B cell (primary cell): Measurements from ENCODE around the gene ACAD8. TPM values are rescaled to one million over a fixed set of nuclear protein-coding genes. Genes with fewer than 3 reads are reported as not detected.

Experiments used
- ATAC-seq: fragments of 200-7000 bp; cut with Tn5 transposase; one replicate; pipeline ENCODE4 v1.10.0; 2021; ENCODE audit warnings: low read depth, mild to moderate bottlenecking, moderate number of reproducible peaks, moderate library complexity
- CTCF ChIA-PET: fragments of 350-600 bp; sonication (Branson Sonifier 250); formaldehyde crosslinking; loops from one replicate; lab custom pipeline; 2021; ENCODE audit warnings: antibody characterized with exemption, inconsistent platforms; lab: Charles Lee
- POLR2A ChIA-PET: fragments of 350-600 bp; sonication (Branson Sonifier 250); formaldehyde crosslinking; loops from one replicate; lab custom pipeline; 2021; ENCODE audit warnings: antibody characterized with exemption; lab: Charles Lee
- DNase-seq: peaks from one replicate; pipeline ENCODE4 v3.0.0; 2013
- H2AFZ ChIP-seq: 2 replicates; pipeline ENCODE4 v1.6.1; 2012; ENCODE audit warnings: mild to moderate bottlenecking, low read depth, low read length; ENCODE audit not compliant: insufficient read depth, poor library complexity, severe bottlenecking
- H3K27ac ChIP-seq, 2 donors: 1 replicate in 1 of 2; 2 replicates in 1 of 2; pipeline ENCODE4 v1.5.1; 2012 to 2013; ENCODE audit warnings: low read length in 2 of 2, mild to moderate bottlenecking in 2 of 2, moderate library complexity in 1 of 2
- H3K27me3 ChIP-seq, 4 experiments: fragments of 200-600 bp in 1 of 4; sonication (generic) in 1 of 4; replicated peaks in 1 of 4; 1 replicate in 2 of 4; 2 replicates in 2 of 4; pipeline versions ENCODE4 v1.6.1 to v1.7.0; 2013 to 2016; ENCODE audit warnings: low read length in 3 of 4, mild to moderate bottlenecking in 2 of 4, mixed read lengths in 1 of 4, moderate library complexity in 1 of 4; ENCODE audit not compliant: insufficient read depth in 4 of 4, control insufficient read depth in 3 of 4; ENCODE audit errors: control extremely low read depth in 1 of 4
- H3K36me3 ChIP-seq, 2 experiments: replicated peaks in 1 of 2; 1 replicate in 1 of 2; 2 replicates in 1 of 2; pipeline versions ENCODE4 v1.6.1 to v1.7.1; 2013; ENCODE audit warnings: low read length in 1 of 2; ENCODE audit not compliant: insufficient read depth in 2 of 2, control insufficient read depth in 1 of 2; ENCODE audit errors: control extremely low read depth in 1 of 2, extremely low read depth in 1 of 2
- H3K4me1 ChIP-seq, 2 donors: fragments of 200-600 bp in 1 of 2; sonication (generic) in 1 of 2; 1 replicate in 1 of 2; 2 replicates in 1 of 2; pipeline versions ENCODE4 v1.5.1 to v1.6.1; 2013 to 2017; ENCODE audit warnings: low read length in 2 of 2; ENCODE audit not compliant: control insufficient read depth in 2 of 2, insufficient read depth in 2 of 2
- H3K4me2 ChIP-seq: replicated peaks from 2 replicates; pipeline ENCODE3; 2012; ENCODE audit warnings: mild to moderate bottlenecking, low read depth, low read length; ENCODE audit not compliant: poor library complexity, severe bottlenecking
- H3K4me3 ChIP-seq, 5 experiments: fragments of 200-600 bp in 1 of 5; sonication (generic) in 1 of 5; 1 replicate in 3 of 5; 2 replicates in 2 of 5; pipeline versions ENCODE4 v1.5.1 to v1.7.0; 2011 to 2016; ENCODE audit warnings: low read length in 4 of 5, mild to moderate bottlenecking in 4 of 5, low read depth in 2 of 5, control low read depth in 1 of 5, moderate library complexity in 1 of 5; ENCODE audit not compliant: insufficient read depth in 1 of 5; ENCODE audit errors: control extremely low read depth in 1 of 5, extremely low read depth in 1 of 5
- H3K79me2 ChIP-seq: fragments of 200-600 bp; sonication (generic); one replicate; pipeline ENCODE4 v1.6.0; 2016; ENCODE audit warnings: low read length; ENCODE audit not compliant: control insufficient read depth, insufficient read depth
- H3K9ac ChIP-seq: fragments of 200-600 bp; sonication (generic); 2 replicates; pipeline ENCODE4 v1.6.1; 2017; ENCODE audit warnings: mild to moderate bottlenecking, low read length, moderate library complexity
- H3K9me3 ChIP-seq, 3 donors: one replicate each; pipeline versions ENCODE4 v1.6.1 to v1.7.1; 2013; ENCODE audit warnings: low read length in 2 of 3; ENCODE audit not compliant: control insufficient read depth in 2 of 3, insufficient read depth in 1 of 3; ENCODE audit errors: control extremely low read depth in 1 of 3
- H4K20me1 ChIP-seq: 2 replicates; pipeline ENCODE4 v1.6.0; 2012; ENCODE audit warnings: mild to moderate bottlenecking, low read length; ENCODE audit not compliant: insufficient read depth, control insufficient read depth, poor library complexity, severe bottlenecking
- H3K27ac Mint-ChIP-seq: one replicate; pipeline ENCODE4 v1.8.0; 2021; ENCODE audit warnings: mixed read lengths
- H3K27me3 Mint-ChIP-seq: one replicate; pipeline ENCODE4 v1.8.0; 2021; ENCODE audit warnings: mixed read lengths
- H3K4me1 Mint-ChIP-seq: one replicate; pipeline ENCODE4 v1.8.0; 2021; ENCODE audit warnings: mixed read lengths
- H3K4me3 Mint-ChIP-seq: one replicate; pipeline ENCODE4 v1.8.0; 2021; ENCODE audit warnings: mixed read lengths
- H3K9me3 Mint-ChIP-seq: one replicate; pipeline ENCODE4 v1.8.0; 2022; ENCODE audit warnings: mixed read lengths; ENCODE audit not compliant: insufficient read depth
- CTCF ChIP-seq: fragments of 200-600 bp; IDR thresholded peaks from one replicate; pipeline ENCODE4 v1.8.0; 2022; ENCODE audit warnings: antibody characterized with exemption, mild to moderate bottlenecking
- EZH2 ChIP-seq: IDR thresholded peaks from 2 replicates; pipeline ENCODE4 v1.6.1; 2012; ENCODE audit warnings: borderline replicate concordance, low read depth, mild to moderate bottlenecking, moderate library complexity, low read length; ENCODE audit not compliant: insufficient read depth, poor library complexity, severe bottlenecking
- WGBS: methylation state at CpG from one replicate; pipeline ENCODE4 v1.1.5; 2013; ENCODE audit warnings: missing lambda C conversion rate; ENCODE audit not compliant: insufficient coverage; 5-methylcytosine and 5-hydroxymethylcytosine counted together
- intact Hi-C: fragments of 100-400 bp; cut with micrococcal nuclease; formaldehyde crosslinking; loops from one replicate; pipeline ENCODE4 v1.10.0; 2022
- polyA plus RNA-seq: library from polyadenylated mRNA; depleted of rRNA; stranded (reverse); fragments of >200 nt; gene quantifications from 2 replicates; pipeline ENCODE4 v1.2.3, GENCODE V29; 2012
- total RNA-seq, 2 donors: library from RNA; stranded (reverse); fragments of 120-200 nt in 1 of 2; gene quantifications; 1 replicate in 1 of 2; 2 replicates in 1 of 2; pipeline versions ENCODE4 v1.2.3 to v1.2.4, GENCODE V29; 2013 to 2022

ACAD8 gene
- total and polyA plus RNA-seq, 2 donors (not counting 1 experiment from before 2014, with no cell fraction given), result 26.5 to 33.6 TPM

- no peaks in the 10 kb centered on the region for H4K20me1 ChIP-seq
- H3K4me3 ChIP-seq, result no peak overlapping the region
- ChIA-PET POLR2A (no interaction called here), CTCF (no interaction called here)
- ATAC-seq (no peak), DNase-seq (no peak)
- no peaks in the 10 kb centered on the region for H3K9me3 ChIP-seq
- H3K27me3 ChIP-seq, result peaks cover 0 to 20% (median 9%) of the 10 kb centered on the region in 4 experiments
- H3K27ac ChIP-seq, result no peak overlapping the region
- TF ChIP-seq EZH2 (no peak), CTCF (no peak)
- peaks cover 0 to 9% of the 10 kb centered on the region in 2 experiments for H3K36me3 ChIP-seq
- Mint-ChIP-seq H3K4me1 (peaks cover 2% of the 10 kb centered on the region), H3K27ac (no peak overlapping the region), H3K9me3 (no peaks in the 10 kb centered on the region), H3K4me3 (no peak overlapping the region), H3K27me3 (peaks cover 35% of the 10 kb centered on the region)
- H3K4me1 ChIP-seq, result peaks cover 0 to 7% of the 10 kb centered on the region in 2 donors
- no peak overlapping the region for H3K4me2 ChIP-seq
- 93% methylated on average over 10 of the region's 11 CpGs for WGBS
- H3K9ac ChIP-seq, result no peak overlapping the region
- intact Hi-C loops, result no loop called here
- H2AFZ ChIP-seq, result no peak overlapping the region
- H3K79me2 ChIP-seq, result no peaks in the 10 kb centered on the region
Measured at GRCh38 chr11:134267966-134268365, 14.6 kb downstream of the ACAD8 start.

- ATAC-seq, result no peak
- H3K79me2 ChIP-seq, result no peaks in the 10 kb centered on the region
- H3K36me3 ChIP-seq, result no peaks in the 10 kb centered on the region
- H3K27me3 ChIP-seq, result peaks cover 1 to 35% (median 29%) of the 10 kb centered on the region in 4 experiments
- H3K4me2 ChIP-seq, result no peak overlapping the region
- no peak overlapping the region for H3K9ac ChIP-seq
- no peaks in the 10 kb centered on the region for H4K20me1 ChIP-seq
- peaks cover 50% of the 10 kb centered on the region for H3K27me3 Mint-ChIP-seq
- peaks cover 6% of the 10 kb centered on the region for H3K4me1 Mint-ChIP-seq
- H2AFZ ChIP-seq, result no peak overlapping the region
- no peak overlapping the region for H3K4me3 ChIP-seq
- H3K9me3 Mint-ChIP-seq, result no peaks in the 10 kb centered on the region
- TF ChIP-seq EZH2 (no peak), CTCF (no peak)
- POLR2A ChIA-PET, result no interaction called here
- H3K27ac ChIP-seq, result no peak overlapping the region
- no peak overlapping the region for H3K4me3 Mint-ChIP-seq
- WGBS, result 36% methylated on average over 5 of the region's 5 CpGs
- CTCF ChIA-PET, result interaction anchor here (1.6 kb wide), 1 partner anchor 9 kb away, joined by 3 read pairs; no protein-coding TSS in a partner anchor
- no peaks in the 10 kb centered on the region for H3K9me3 ChIP-seq
- no peak for DNase-seq
- peaks cover under 1 to 11% of the 10 kb centered on the region in 2 donors for H3K4me1 ChIP-seq
- intact Hi-C loops, result no loop called here
- H3K27ac Mint-ChIP-seq, result no peak overlapping the region
Measured at GRCh38 chr11:134270250-134270714, 16.9 kb downstream of the ACAD8 start.
